Hepatocyte (in vitro differentiated cells): Measurements from ENCODE around the gene NTSR2. TPM values are rescaled to one million over a fixed set of nuclear protein-coding genes. Genes with fewer than 3 reads are reported as not detected.

Source experiments
- DNase-seq: peaks from one replicate; pipeline ENCODE4 v3.0.0-alpha.2; 2016; ENCODE audit warnings: low spot score
- H2AFZ ChIP-seq: fragments of 200-600 bp; sonication (generic); 2 replicates; pipeline ENCODE4 v1.6.0; 2016; ENCODE audit warnings: antibody characterized with exemption, mild to moderate bottlenecking
- H3K27ac ChIP-seq: fragments of 200-600 bp; sonication (generic); 2 replicates; pipeline ENCODE4 v1.5.1; 2016; ENCODE audit warnings: mild to moderate bottlenecking
- H3K27me3 ChIP-seq: fragments of 200-600 bp; sonication (generic); 2 replicates; pipeline ENCODE4 v1.6.1; 2016
- H3K36me3 ChIP-seq: fragments of 200-600 bp; sonication (generic); replicated peaks from 2 replicates; pipeline ENCODE4 v1.5.1; 2016; ENCODE audit warnings: low read depth; ENCODE audit not compliant: insufficient read depth
- H3K4me1 ChIP-seq: fragments of 200-600 bp; sonication (generic); 2 replicates; pipeline ENCODE4 v1.5.1; 2016; ENCODE audit warnings: mild to moderate bottlenecking, moderate library complexity; ENCODE audit not compliant: insufficient read depth
- H3K4me2 ChIP-seq: fragments of 200-600 bp; sonication (generic); 2 replicates; pipeline ENCODE4 v1.6.0; 2016
- H3K4me3 ChIP-seq: fragments of 200-600 bp; sonication (generic); 2 replicates; pipeline ENCODE4 v1.5.1; 2016; ENCODE audit warnings: mild to moderate bottlenecking
- H3K79me2 ChIP-seq: fragments of 200-600 bp; sonication (generic); 2 replicates; pipeline ENCODE4 v1.6.0; 2017; ENCODE audit warnings: mild to moderate bottlenecking
- H3K9me2 ChIP-seq: fragments of 200-600 bp; sonication (generic); replicated peaks from 2 replicates; pipeline ENCODE4 v1.6.0; 2017; ENCODE audit warnings: mild to moderate bottlenecking; ENCODE audit not compliant: insufficient read depth
- H3K9me3 ChIP-seq: fragments of 200-600 bp; sonication (generic); 2 replicates; pipeline ENCODE4 v1.5.1; 2016; ENCODE audit warnings: low read depth, mild to moderate bottlenecking
- H4K20me1 ChIP-seq: fragments of 200-600 bp; sonication (generic); 2 replicates; pipeline ENCODE4 v1.6.0; 2016; ENCODE audit warnings: mild to moderate bottlenecking; ENCODE audit not compliant: insufficient read depth, poor library complexity, severe bottlenecking
- EZH2 ChIP-seq: fragments of 200-600 bp; sonication (generic); IDR thresholded peaks from 2 replicates; pipeline ENCODE4 v1.6.1; 2016; ENCODE audit warnings: antibody characterized with exemption, mild to moderate bottlenecking, borderline replicate concordance
- EZH2phosphoT487 ChIP-seq: fragments of 200-600 bp; sonication (generic); IDR thresholded peaks from one replicate; pipeline ENCODE4 v1.6.1; 2018; ENCODE audit warnings: antibody characterized with exemption, mild to moderate bottlenecking, low read depth, moderate library complexity; ENCODE audit not compliant: unreplicated experiment, severe bottlenecking
- WGBS: methylation state at CpG from one replicate; pipeline ENCODE4 v1.1.6; 2016; ENCODE audit warnings: low lambda C conversion rate; ENCODE audit errors: missing lambda C conversion rate; 5-methylcytosine and 5-hydroxymethylcytosine counted together
- polyA plus RNA-seq: library from polyadenylated mRNA; unstranded; fragments of >200 nt; fragmentation: Nextera tagmentation; extraction: Ambion mirVana; gene quantifications from 2 replicates; pipeline ENCODE4 v1.2.1, GENCODE V29; 2016
- total RNA-seq: library from RNA; depleted of rRNA; stranded (reverse); fragments of >200 nt; gene quantifications from 2 replicates; pipeline ENCODE4 v1.2.3, GENCODE V29; 2014
- TF ChIP-seq, protein P1 (sequence below): fragments of 200-600 bp; sonication (generic); IDR thresholded peaks from 2 replicates; pipeline ENCODE4 v1.5.1; 2016; ENCODE audit warnings: antibody characterized with exemption, mild to moderate bottlenecking; ENCODE audit not compliant: poor library complexity

NTSR2 gene
- total and polyA plus RNA-seq, 2 experiments from 2014 or later = 0.28 TPM; not detected in 1

DNA sequence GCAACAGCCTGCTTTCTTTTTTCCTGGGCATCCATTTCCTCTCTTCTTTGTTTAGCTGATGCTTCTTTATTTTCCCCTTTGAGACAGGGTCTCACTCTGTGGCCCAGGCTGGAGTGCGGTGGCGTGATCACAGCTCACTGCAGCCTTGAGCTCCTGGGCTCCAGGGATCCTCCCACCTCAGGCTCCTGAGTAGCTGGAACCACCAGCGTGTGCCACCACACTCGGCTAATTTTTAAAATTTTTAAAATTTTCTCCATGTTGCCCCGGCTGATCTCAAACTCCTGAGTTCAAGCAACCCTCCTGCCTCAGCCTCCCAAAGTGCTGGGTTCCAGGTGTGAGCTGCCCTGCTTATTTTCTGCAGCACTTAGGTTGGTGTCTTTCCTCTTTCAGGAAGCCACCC is 58.7 kb downstream of the NTSR2 start:
- Histone ChIP-seq H3K4me1 (no peaks in the 10 kb centered on the region), H3K9me2 (no peaks in the 10 kb centered on the region), H3K9me3 (no peaks in the 10 kb centered on the region), H2AFZ (no peak overlapping the region), H3K27ac (no peak overlapping the region), H3K4me3 (no peak overlapping the region), H3K27me3 (no peaks in the 10 kb centered on the region), H4K20me1 (no peaks in the 10 kb centered on the region), H3K36me3 (no peaks in the 10 kb centered on the region), H3K79me2 (no peaks in the 10 kb centered on the region), H3K4me2 (no peak overlapping the region)
- DNase-seq = no peak
- no peak for TF ChIP-seq EZH2phosphoT487
- no peak for TF ChIP-seq EZH2
- TF ChIP-seq, protein P1, sequence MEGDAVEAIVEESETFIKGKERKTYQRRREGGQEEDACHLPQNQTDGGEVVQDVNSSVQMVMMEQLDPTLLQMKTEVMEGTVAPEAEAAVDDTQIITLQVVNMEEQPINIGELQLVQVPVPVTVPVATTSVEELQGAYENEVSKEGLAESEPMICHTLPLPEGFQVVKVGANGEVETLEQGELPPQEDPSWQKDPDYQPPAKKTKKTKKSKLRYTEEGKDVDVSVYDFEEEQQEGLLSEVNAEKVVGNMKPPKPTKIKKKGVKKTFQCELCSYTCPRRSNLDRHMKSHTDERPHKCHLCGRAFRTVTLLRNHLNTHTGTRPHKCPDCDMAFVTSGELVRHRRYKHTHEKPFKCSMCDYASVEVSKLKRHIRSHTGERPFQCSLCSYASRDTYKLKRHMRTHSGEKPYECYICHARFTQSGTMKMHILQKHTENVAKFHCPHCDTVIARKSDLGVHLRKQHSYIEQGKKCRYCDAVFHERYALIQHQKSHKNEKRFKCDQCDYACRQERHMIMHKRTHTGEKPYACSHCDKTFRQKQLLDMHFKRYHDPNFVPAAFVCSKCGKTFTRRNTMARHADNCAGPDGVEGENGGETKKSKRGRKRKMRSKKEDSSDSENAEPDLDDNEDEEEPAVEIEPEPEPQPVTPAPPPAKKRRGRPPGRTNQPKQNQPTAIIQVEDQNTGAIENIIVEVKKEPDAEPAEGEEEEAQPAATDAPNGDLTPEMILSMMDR = no peak
- 95% methylated on average over 5 of the region's 5 CpGs for WGBS

DNA sequence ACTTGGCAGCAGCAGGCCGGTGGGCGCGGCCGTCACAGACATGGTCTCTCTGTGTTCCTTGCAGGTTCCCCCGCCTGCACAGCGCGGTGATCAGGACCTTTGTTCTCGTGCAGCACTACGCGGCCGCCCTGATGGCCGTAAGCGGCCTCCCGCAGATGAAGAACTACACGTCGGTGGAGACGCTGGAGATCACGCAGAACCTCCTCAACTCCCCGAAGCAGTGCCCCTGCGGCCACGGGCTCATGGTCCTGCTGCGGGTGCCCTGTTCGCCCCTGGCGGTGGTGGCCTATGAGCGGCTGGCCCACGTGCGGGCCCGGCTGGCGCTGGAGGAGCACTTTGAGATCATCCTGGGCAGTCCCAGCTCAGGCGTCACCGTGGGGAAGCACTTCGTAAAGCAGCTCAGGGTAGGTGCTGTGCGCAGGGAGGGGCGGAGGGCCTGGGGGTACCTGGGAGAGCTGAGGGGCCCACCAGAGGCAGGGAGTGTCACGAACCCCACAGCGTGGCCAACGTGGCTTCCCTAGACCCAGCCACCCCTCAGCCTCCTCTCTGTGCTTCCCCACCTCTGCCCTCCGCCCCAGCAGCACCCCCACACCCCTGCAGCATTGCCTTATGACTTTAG is 59.3 kb downstream of the NTSR2 start:
- Histone ChIP-seq H3K4me3 (no peak overlapping the region), H3K9me2 (no peaks in the 10 kb centered on the region), H4K20me1 (no peaks in the 10 kb centered on the region), H3K4me1 (no peaks in the 10 kb centered on the region), H3K4me2 (no peak overlapping the region), H3K9me3 (no peaks in the 10 kb centered on the region), H2AFZ (no peak overlapping the region), H3K36me3 (no peaks in the 10 kb centered on the region), H3K79me2 (no peaks in the 10 kb centered on the region), H3K27me3 (no peaks in the 10 kb centered on the region), H3K27ac (no peak overlapping the region)
- 99% methylated on average over 30 of the region's 38 CpGs for whole genome bisulfite sequencing
- TF ChIP-seq EZH2phosphoT487 (no peak), EZH2 (no peak)
- TF ChIP-seq, protein P1 = no peak
- DNase-seq = no peak

Other genes starting within 250 kb of the NTSR2 start
- gene E2F6, start 204.0 kb downstream of the NTSR2 start, total RNA-seq = 18.3 and 23.1 TPM in 2 replicates
- 13.8 and 24.6 TPM in 2 replicates for gene E2F6, start 204.0 kb downstream of the NTSR2 start, polyA plus RNA-seq
- gene GREB1, start 136.2 kb downstream of the NTSR2 start, total RNA-seq = 4.0 and 5.7 TPM in 2 replicates
- 3.3 and 6.4 TPM in 2 replicates for gene GREB1, start 136.2 kb downstream of the NTSR2 start, polyA plus RNA-seq
- 35.3 and 42.6 TPM in 2 replicates for gene LPIN1, start 76.4 kb upstream of the NTSR2 start, total RNA-seq
- gene LPIN1, start 76.4 kb upstream of the NTSR2 start, polyA plus RNA-seq = 34.5 and 45.8 TPM in 2 replicates